GM20000 (cell line): Measurements from ENCODE around the gene PTCD1.
A peak's percentile ranks its signal among the peaks of the same experiment; 100 is the strongest.

ENCODE experiments used
- DNase-seq: peaks from one replicate; pipeline ENCODE4 v3.0.0; 2012; ENCODE audit warnings: low spot score
- CTCF ChIP-seq: IDR thresholded peaks from 2 replicates; pipeline ENCODE4 v1.5.1; 2012; ENCODE audit warnings: mild to moderate bottlenecking, control low read depth; ENCODE audit errors: extremely low read depth, missing control alignments

The PTCD1 gene

GRCh38 chr7:99438573-99439480 is at the start of gene PTCD1, which contains the start of gene CPSF4:
Gene PTCD1, minus strand, starts transcription at chr7:99438798. Its CDS starts 3,556 bp downstream, at chr7:99435242.
Gene CPSF4, plus strand, starts transcription at chr7:99438943. Its CDS starts 140 bp downstream, at chr7:99439083.
- no peak for TF ChIP-seq CTCF
- DNase-seq = peak; percentile 99

- no peak for DNase-seq
Measured at GRCh38 chr7:99485094-99485493, 46.5 kb upstream of the PTCD1 start.

GRCh38 chr7:99478464-99479440 is 40.2 kb upstream of the PTCD1 start:
- no peak for DNase-seq

More at GRCh38 chr7:99485094-99485493, 46.5 kb upstream of the PTCD1 start:
- TF ChIP-seq CTCF = no peak

GRCh38 chr7:99476107-99476506 is 37.5 kb upstream of the PTCD1 start:
- DNase-seq = no peak
- no peak for TF ChIP-seq CTCF

More at GRCh38 chr7:99478464-99479440, 40.2 kb upstream of the PTCD1 start:
- TF ChIP-seq CTCF = no peak

- peak; percentile 68 for DNase-seq
- no peak for TF ChIP-seq CTCF
Measured at GRCh38 chr7:99473315-99473596, 34.7 kb upstream of the PTCD1 start.

GRCh38 chr7:99472561-99473314 is 34.1 kb upstream of the PTCD1 start, which contains the start of gene ZNF789:
Gene ZNF789, plus strand, starts transcription at chr7:99472890. Its CDS starts 3,567 bp downstream, at chr7:99476457.
- peak; percentile 98 for DNase-seq
- TF ChIP-seq CTCF = no peak
